GM23338 (cell line): ENCODE measurements around the gene PDK4. TPM values are rescaled to one million over a fixed set of nuclear protein-coding genes. Genes with fewer than 3 reads are reported as not detected.

Source experiments
- ATAC-seq: fragments of 200-7000 bp; cut with Tn5 transposase; 3 replicates; pipeline ENCODE4 v1.9.1; 2020
- DNase-seq: peaks from one replicate; pipeline ENCODE4 v3.0.0-alpha.2; 2015; ENCODE audit warnings: low spot score
- H2AFZ ChIP-seq: fragments of 200-600 bp; sonication (generic); 2 replicates; pipeline ENCODE4 v1.8.0; 2016; ENCODE audit warnings: antibody characterized with exemption, mild to moderate bottlenecking, moderate library complexity
- H3F3A ChIP-seq: fragments of 200-600 bp; sonication (generic); replicated peaks from 2 replicates; pipeline ENCODE4 v1.8.0; 2017; ENCODE audit warnings: antibody characterized with exemption, mixed run types, low read depth
- H3K27ac ChIP-seq: fragments of 200-600 bp; sonication (generic); 2 replicates; pipeline ENCODE4 v1.6.1; 2016; ENCODE audit warnings: low read depth
- H3K27me3 ChIP-seq: fragments of 200-600 bp; sonication (generic); 2 replicates; pipeline ENCODE4 v1.8.0; 2016; ENCODE audit warnings: mild to moderate bottlenecking, mixed run types, moderate library complexity; ENCODE audit not compliant: insufficient read depth
- H3K36me3 ChIP-seq: fragments of 200-600 bp; sonication (generic); 2 replicates; pipeline ENCODE4 v1.8.0; 2016; ENCODE audit warnings: mild to moderate bottlenecking; ENCODE audit not compliant: insufficient read depth
- H3K4me1 ChIP-seq: fragments of 200-600 bp; sonication (generic); 2 replicates; pipeline ENCODE4 v1.8.0; 2016; ENCODE audit warnings: mild to moderate bottlenecking, moderate library complexity; ENCODE audit not compliant: insufficient read depth
- H3K4me2 ChIP-seq: fragments of 200-600 bp; sonication (generic); 2 replicates; pipeline ENCODE4 v1.7.1; 2017; ENCODE audit warnings: mixed run types
- H3K4me3 ChIP-seq: fragments of 200-600 bp; sonication (generic); 2 replicates; pipeline ENCODE4 v1.6.1; 2016; ENCODE audit warnings: mixed run types
- H3K79me2 ChIP-seq: fragments of 200-600 bp; sonication (generic); replicated peaks from 2 replicates; pipeline ENCODE4 v1.8.0; 2017; ENCODE audit warnings: mild to moderate bottlenecking; ENCODE audit not compliant: insufficient read depth
- H3K9me2 ChIP-seq: fragments of 200-600 bp; sonication (generic); 2 replicates; pipeline ENCODE4 v1.8.0; 2017; ENCODE audit not compliant: insufficient read depth
- H4K20me1 ChIP-seq: fragments of 200-600 bp; sonication (generic); replicated peaks from 2 replicates; pipeline ENCODE4 v1.8.0; 2017; ENCODE audit warnings: mild to moderate bottlenecking; ENCODE audit not compliant: insufficient read depth
- H3K27ac Mint-ChIP-seq: 2 replicates; pipeline ENCODE4 v1.8.0; 2020; ENCODE audit warnings: inconsistent platforms, mild to moderate bottlenecking, moderate library complexity, mixed read lengths
- H3K27me3 Mint-ChIP-seq: 3 replicates; pipeline ENCODE4 v1.8.0; 2022; ENCODE audit warnings: low read depth, mild to moderate bottlenecking, moderate library complexity, mixed read lengths, inconsistent platforms; ENCODE audit not compliant: insufficient read depth, poor library complexity
- H3K36me3 Mint-ChIP-seq: 3 replicates; pipeline ENCODE4 v1.8.0; 2021; ENCODE audit warnings: low read depth, mild to moderate bottlenecking, inconsistent platforms, moderate library complexity, mixed read lengths
- H3K4me1 Mint-ChIP-seq: 3 replicates; pipeline ENCODE4 v1.8.0; 2020; ENCODE audit warnings: mild to moderate bottlenecking, inconsistent platforms, mixed read lengths
- H3K4me3 Mint-ChIP-seq: 3 replicates; pipeline ENCODE4 v1.8.0; 2021; ENCODE audit warnings: moderate library complexity, mild to moderate bottlenecking, inconsistent platforms, mixed read lengths
- H3K9me3 Mint-ChIP-seq: 3 replicates; pipeline ENCODE4 v1.8.0; 2020; ENCODE audit warnings: moderate library complexity, mild to moderate bottlenecking, inconsistent platforms, mixed read lengths
- CREB1 ChIP-seq: fragments of 250-450 bp; sonication (Bioruptor Pico); IDR thresholded peaks from 2 replicates; pipeline ENCODE4 v1.5.0; 2020; ENCODE audit warnings: low read depth, mild to moderate bottlenecking, moderate library complexity
- EZH2phosphoT487 ChIP-seq: fragments of 200-600 bp; sonication (generic); IDR thresholded peaks from one replicate; pipeline ENCODE4 v1.8.1; 2018; ENCODE audit warnings: antibody characterized with exemption; ENCODE audit not compliant: unreplicated experiment
- JUNB ChIP-seq: IDR thresholded peaks from one replicate; pipeline ENCODE4 v1.6.1; 2016; ENCODE audit warnings: antibody characterized with exemption; ENCODE audit not compliant: unreplicated experiment
- NANOG ChIP-seq: IDR thresholded peaks from 2 replicates; pipeline ENCODE4 v1.6.1; 2016; ENCODE audit warnings: antibody characterized with exemption, borderline replicate concordance
- POLR2AphosphoS5 ChIP-seq: IDR thresholded peaks from 2 replicates; pipeline ENCODE4 v1.6.1; 2016; ENCODE audit warnings: antibody characterized with exemption, low read depth
- STAT1 ChIP-seq: IDR thresholded peaks from one replicate; pipeline ENCODE4 v1.6.1; 2016; ENCODE audit warnings: antibody characterized with exemption; ENCODE audit not compliant: unreplicated experiment
- ZNF114 ChIP-seq: fragments of 250-450 bp; sonication (Bioruptor Pico); IDR thresholded peaks from 2 replicates; pipeline ENCODE4 v1.5.0; 2020; ENCODE audit warnings: mild to moderate bottlenecking, moderate library complexity
- ZNF331 ChIP-seq: fragments of 250-450 bp; sonication (Bioruptor Pico); IDR thresholded peaks from 2 replicates; pipeline ENCODE4 v1.5.0; 2020; ENCODE audit warnings: low read depth, mild to moderate bottlenecking, moderate library complexity
- polyA plus RNA-seq: library from polyadenylated mRNA; unstranded; fragments of >200 nt; fragmentation: Nextera tagmentation; extraction: Ambion mirVana; gene quantifications from 2 replicates; pipeline ENCODE4 v1.2.1, GENCODE V29; 2016
- total RNA-seq: library from RNA; depleted of rRNA; stranded (reverse); fragments of >200 nt; shearing (Covaris generic); gene quantifications from 2 replicates; pipeline ENCODE4 v1.2.3, GENCODE V29; 2014
- TF ChIP-seq, protein P1 (sequence below): IDR thresholded peaks from one replicate; pipeline ENCODE4 v1.6.1; 2018; ENCODE audit warnings: antibody characterized with exemption; ENCODE audit not compliant: unreplicated experiment
- TF ChIP-seq, protein P2 (sequence below), 2 experiments: fragments of 200-600 bp in 1 of 2; sonication (generic) in 1 of 2; conservative IDR thresholded peaks; 2 replicates each; pipeline versions ENCODE4 v1.5.1 to v1.6.1; 2016 to 2017; ENCODE audit warnings: antibody characterized with exemption in 2 of 2, low read depth in 2 of 2, mild to moderate bottlenecking in 2 of 2, moderate library complexity in 1 of 2
- TF ChIP-seq, protein P3 (sequence below): IDR thresholded peaks from 2 replicates; pipeline ENCODE4 v1.6.1; 2016; ENCODE audit warnings: antibody characterized with exemption

The PDK4 gene
- total and polyA plus RNA-seq, 2 experiments from 2014 or later, result 0.32 TPM; not detected in 1

DNA sequence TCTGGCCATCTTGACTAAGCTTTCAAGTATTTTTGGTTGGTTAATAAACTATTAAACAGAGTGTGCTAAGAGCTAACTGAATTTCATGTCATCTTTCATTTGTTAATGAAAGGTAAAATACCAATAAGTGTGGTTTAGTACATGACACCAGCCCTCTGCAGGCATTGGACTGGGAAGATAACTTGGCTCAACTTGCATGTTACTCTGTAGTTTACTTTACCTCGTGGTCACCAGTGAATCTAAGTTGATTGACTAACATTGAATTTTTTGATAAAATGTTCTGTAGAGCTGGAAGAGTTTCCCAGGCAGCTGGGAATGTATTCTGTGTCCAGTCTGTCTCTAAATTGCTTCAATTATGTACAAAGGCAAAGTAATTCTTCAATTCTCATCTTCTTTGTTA lies 60.7 kb downstream of the PDK4 start (continued):
- TF ChIP-seq, protein P1, sequence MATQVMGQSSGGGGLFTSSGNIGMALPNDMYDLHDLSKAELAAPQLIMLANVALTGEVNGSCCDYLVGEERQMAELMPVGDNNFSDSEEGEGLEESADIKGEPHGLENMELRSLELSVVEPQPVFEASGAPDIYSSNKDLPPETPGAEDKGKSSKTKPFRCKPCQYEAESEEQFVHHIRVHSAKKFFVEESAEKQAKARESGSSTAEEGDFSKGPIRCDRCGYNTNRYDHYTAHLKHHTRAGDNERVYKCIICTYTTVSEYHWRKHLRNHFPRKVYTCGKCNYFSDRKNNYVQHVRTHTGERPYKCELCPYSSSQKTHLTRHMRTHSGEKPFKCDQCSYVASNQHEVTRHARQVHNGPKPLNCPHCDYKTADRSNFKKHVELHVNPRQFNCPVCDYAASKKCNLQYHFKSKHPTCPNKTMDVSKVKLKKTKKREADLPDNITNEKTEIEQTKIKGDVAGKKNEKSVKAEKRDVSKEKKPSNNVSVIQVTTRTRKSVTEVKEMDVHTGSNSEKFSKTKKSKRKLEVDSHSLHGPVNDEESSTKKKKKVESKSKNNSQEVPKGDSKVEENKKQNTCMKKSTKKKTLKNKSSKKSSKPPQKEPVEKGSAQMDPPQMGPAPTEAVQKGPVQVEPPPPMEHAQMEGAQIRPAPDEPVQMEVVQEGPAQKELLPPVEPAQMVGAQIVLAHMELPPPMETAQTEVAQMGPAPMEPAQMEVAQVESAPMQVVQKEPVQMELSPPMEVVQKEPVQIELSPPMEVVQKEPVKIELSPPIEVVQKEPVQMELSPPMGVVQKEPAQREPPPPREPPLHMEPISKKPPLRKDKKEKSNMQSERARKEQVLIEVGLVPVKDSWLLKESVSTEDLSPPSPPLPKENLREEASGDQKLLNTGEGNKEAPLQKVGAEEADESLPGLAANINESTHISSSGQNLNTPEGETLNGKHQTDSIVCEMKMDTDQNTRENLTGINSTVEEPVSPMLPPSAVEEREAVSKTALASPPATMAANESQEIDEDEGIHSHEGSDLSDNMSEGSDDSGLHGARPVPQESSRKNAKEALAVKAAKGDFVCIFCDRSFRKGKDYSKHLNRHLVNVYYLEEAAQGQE, result no peak
- TF ChIP-seq NANOG (no peak), JUNB (no peak), ZNF331 (CRISPR knock-in tag) (no peak)

DNA sequence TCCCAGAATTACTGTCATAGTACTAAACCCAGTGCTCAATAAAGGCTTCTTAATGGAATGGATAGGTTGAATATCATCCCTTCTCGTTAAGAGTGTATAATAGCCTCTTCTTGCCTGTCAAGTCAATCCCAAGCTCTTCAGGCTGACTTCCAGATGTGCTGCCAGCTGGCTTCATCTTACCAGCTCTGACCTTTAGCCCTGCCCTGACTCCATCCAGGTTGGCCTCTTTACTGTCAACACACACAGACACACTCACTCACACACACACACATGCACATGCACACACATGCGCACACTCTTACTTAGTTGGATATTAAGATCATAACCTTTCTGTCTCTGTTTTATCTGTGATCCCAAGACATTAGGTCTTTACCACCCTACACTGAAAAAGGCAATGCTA lies 61.5 kb downstream of the PDK4 start:
- H3K9me2 ChIP-seq, result no peaks in the 10 kb centered on the region

More for the DNA sequence above, 61.5 kb downstream of the PDK4 start:
- no peaks in the 10 kb centered on the region for H3K9me3 Mint-ChIP-seq
- no peak overlapping the region for H3K4me2 ChIP-seq
- no peak overlapping the region for H3K27ac Mint-ChIP-seq
- H4K20me1 ChIP-seq, result no peaks in the 10 kb centered on the region
- H3K27me3 Mint-ChIP-seq, result peaks cover 2% of the 10 kb centered on the region
- no peaks in the 10 kb centered on the region for H3K36me3 ChIP-seq
- no peak overlapping the region for H3K4me3 Mint-ChIP-seq
- TF ChIP-seq EZH2phosphoT487, result no peak
- TF ChIP-seq POLR2AphosphoS5, result no peak
- TF ChIP-seq, protein P1, result no peak
- no peak for TF ChIP-seq ZNF331 (CRISPR knock-in tag)
- TF ChIP-seq NANOG, result no peak
- TF ChIP-seq JUNB, result no peak
- TF ChIP-seq CREB1 (CRISPR knock-in tag), result no peak
- TF ChIP-seq STAT1, result no peak
- TF ChIP-seq ZNF114, result no peak
- TF ChIP-seq, protein P2, sequence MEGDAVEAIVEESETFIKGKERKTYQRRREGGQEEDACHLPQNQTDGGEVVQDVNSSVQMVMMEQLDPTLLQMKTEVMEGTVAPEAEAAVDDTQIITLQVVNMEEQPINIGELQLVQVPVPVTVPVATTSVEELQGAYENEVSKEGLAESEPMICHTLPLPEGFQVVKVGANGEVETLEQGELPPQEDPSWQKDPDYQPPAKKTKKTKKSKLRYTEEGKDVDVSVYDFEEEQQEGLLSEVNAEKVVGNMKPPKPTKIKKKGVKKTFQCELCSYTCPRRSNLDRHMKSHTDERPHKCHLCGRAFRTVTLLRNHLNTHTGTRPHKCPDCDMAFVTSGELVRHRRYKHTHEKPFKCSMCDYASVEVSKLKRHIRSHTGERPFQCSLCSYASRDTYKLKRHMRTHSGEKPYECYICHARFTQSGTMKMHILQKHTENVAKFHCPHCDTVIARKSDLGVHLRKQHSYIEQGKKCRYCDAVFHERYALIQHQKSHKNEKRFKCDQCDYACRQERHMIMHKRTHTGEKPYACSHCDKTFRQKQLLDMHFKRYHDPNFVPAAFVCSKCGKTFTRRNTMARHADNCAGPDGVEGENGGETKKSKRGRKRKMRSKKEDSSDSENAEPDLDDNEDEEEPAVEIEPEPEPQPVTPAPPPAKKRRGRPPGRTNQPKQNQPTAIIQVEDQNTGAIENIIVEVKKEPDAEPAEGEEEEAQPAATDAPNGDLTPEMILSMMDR (conservative IDR thresholded peaks at IDR 0.05; ENCODE audit: low read depth in 2 of 2), result no peak
- TF ChIP-seq, protein P3, sequence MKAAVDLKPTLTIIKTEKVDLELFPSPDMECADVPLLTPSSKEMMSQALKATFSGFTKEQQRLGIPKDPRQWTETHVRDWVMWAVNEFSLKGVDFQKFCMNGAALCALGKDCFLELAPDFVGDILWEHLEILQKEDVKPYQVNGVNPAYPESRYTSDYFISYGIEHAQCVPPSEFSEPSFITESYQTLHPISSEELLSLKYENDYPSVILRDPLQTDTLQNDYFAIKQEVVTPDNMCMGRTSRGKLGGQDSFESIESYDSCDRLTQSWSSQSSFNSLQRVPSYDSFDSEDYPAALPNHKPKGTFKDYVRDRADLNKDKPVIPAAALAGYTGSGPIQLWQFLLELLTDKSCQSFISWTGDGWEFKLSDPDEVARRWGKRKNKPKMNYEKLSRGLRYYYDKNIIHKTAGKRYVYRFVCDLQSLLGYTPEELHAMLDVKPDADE, result no peak
- H2AFZ ChIP-seq, result no peak overlapping the region
- H3K36me3 Mint-ChIP-seq, result no peaks in the 10 kb centered on the region
- no peaks in the 10 kb centered on the region for H3K79me2 ChIP-seq
- H3K4me3 ChIP-seq, result no peak overlapping the region
- DNase-seq (no peak), ATAC-seq (no peak)
- H3K4me1 ChIP-seq, result no peaks in the 10 kb centered on the region
- no peaks in the 10 kb centered on the region for H3K4me1 Mint-ChIP-seq
- no peak overlapping the region for H3K27ac ChIP-seq
- H3K27me3 ChIP-seq, result no peaks in the 10 kb centered on the region
- H3F3A ChIP-seq, result no peaks in the 10 kb centered on the region
